ENCODE data around the gene TJP3. TPM values are rescaled to one million over a fixed set of nuclear protein-coding genes. Genes with fewer than 3 reads are reported as not detected.

TJP3 gene
- total and polyA plus RNA-seq, 3 donors from 2014 or later = 37.2 to 125 (median 81.1) TPM

- no peak for DNase-seq
- intact Hi-C loops (cut with DNase I; ENCODE audit: low total_unique reads) = no loop called here
- no peak overlapping the region for H3K4me3 ChIP-seq
- H3K27ac ChIP-seq = no peak overlapping the region
- WGBS, 2 donors = 82 to 97% methylated on average over 12 to 14 of the region's 14 CpGs
- no peaks in the 10 kb centered on the region for H3K27me3 ChIP-seq
- TF ChIP-seq CTCF (IDR thresholded peaks at IDR 0.05) (no peak), POLR2A (IDR thresholded peaks at IDR 0.05) (no peak)
- H3K36me3 ChIP-seq (ENCODE audit: low read depth, missing control alignments) = no peaks in the 10 kb centered on the region
- H3K9me3 ChIP-seq = no peaks in the 10 kb centered on the region
- no peaks in the 10 kb centered on the region for H3K4me1 ChIP-seq
Measured at GRCh38 chr19:3734310-3734600, 26.1 kb downstream of the TJP3 start.

GRCh38 chr19:3736106-3736724 lies 28.0 kb downstream of the TJP3 start:
- intact Hi-C loops (cut with DNase I; ENCODE audit: low total_unique reads) = no loop called here
- Histone ChIP-seq H3K27me3 (no peaks in the 10 kb centered on the region), H3K27ac (no peak overlapping the region), H3K36me3 (ENCODE audit: low read depth, missing control alignments) (no peaks in the 10 kb centered on the region), H3K4me1 (no peaks in the 10 kb centered on the region), H3K9me3 (no peaks in the 10 kb centered on the region), H3K4me3 (no peak overlapping the region)
- no peak for DNase-seq
- WGBS, 2 donors = 85 to 86% methylated on average over 18 to 21 of the region's 21 CpGs
- TF ChIP-seq CTCF (IDR thresholded peaks at IDR 0.05) = no peak
- no peak for TF ChIP-seq POLR2A (IDR thresholded peaks at IDR 0.05)

DNA sequence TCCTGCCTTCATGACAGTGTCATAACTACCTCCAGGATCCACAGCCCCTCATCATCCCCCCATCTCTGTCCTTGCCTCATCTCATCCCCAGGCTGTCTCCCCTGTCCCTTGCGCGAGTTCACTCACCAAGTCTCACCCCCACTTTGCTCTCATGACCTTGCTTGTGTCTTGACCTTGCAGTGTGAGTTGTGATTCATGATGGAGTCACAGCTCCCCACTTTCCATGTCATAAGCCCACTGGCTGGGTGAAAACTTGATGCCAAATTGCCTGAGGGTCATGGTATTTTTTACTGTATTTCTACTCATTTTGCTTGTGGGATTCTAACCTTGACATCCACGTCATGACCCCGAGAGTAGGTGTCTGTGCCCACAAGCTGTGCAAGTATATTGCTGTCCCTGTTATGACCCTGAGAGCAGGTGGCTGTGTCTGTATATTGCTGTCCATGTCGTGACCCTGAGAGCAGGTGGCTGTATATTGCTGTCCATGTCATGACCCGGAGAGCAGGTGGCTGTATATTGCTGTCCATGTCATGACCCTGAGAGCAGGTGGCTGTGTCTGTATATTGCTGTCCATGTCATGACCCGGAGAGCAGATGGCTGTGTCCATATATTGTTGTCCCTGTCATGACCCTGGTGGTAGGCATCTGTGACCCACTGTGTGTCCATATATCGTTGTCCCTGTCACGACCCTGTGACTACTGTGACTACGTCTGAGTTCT lies 29.5 kb downstream of the TJP3 start:
- DNase-seq = no peak
- intact Hi-C loops (cut with DNase I; ENCODE audit: low total_unique reads) = no loop called here
- no peaks in the 10 kb centered on the region for H3K9me3 ChIP-seq
- no peak overlapping the region for H3K4me3 ChIP-seq
- no peaks in the 10 kb centered on the region for H3K36me3 ChIP-seq (ENCODE audit: low read depth, missing control alignments)
- 85 to 88% methylated on average over 10 of the region's 10 CpGs for whole genome bisulfite sequencing, 2 donors
- H3K4me1 ChIP-seq = no peaks in the 10 kb centered on the region
- TF ChIP-seq POLR2A (IDR thresholded peaks at IDR 0.05) (no peak), CTCF (IDR thresholded peaks at IDR 0.05) (no peak)
- H3K27ac ChIP-seq = no peak overlapping the region
- no peaks in the 10 kb centered on the region for H3K27me3 ChIP-seq

DNA sequence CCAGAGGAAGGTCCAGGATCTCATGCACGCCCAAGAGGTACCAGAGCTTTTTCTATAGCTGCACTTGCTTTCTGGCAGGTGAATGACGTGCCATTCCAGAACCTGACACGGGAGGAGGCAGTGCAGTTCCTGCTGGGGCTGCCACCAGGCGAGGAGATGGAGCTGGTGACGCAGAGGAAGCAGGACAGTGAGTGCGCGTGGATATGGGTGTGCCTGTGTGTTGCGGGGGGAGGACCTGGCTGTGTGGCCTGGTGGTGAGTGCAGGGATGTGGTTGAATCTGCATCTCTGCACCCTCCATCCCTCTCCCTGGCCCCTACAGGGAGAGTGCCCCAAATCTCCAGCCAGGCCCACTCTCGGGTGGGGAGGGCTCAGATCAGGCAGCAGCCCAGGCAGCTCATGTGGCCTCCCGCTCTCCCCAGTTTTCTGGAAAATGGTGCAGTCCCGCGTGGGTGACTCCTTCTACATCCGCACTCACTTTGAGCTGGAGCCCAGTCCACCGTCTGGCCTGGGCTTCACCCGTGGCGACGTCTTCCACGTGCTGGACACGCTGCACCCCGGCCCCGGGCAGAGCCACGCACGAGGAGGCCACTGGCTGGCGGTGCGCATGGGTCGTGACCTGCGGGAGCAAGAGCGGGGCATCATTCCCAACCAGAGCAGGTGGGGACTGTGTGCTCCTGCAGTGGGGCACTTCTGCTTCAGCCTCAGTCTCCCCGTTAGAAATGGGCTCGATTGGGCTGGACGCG lies 30.5 kb downstream of the TJP3 start:
- H3K27me3 ChIP-seq = no peaks in the 10 kb centered on the region
- no peaks in the 10 kb centered on the region for H3K36me3 ChIP-seq (ENCODE audit: low read depth, missing control alignments)
- no peaks in the 10 kb centered on the region for H3K4me1 ChIP-seq
- H3K4me3 ChIP-seq = no peak overlapping the region
- TF ChIP-seq POLR2A (IDR thresholded peaks at IDR 0.05) = no peak
- TF ChIP-seq CTCF (IDR thresholded peaks at IDR 0.05) = no peak
- H3K27ac ChIP-seq = no peak overlapping the region
- intact Hi-C loops (cut with DNase I; ENCODE audit: low total_unique reads) = no loop called here
- DNase-seq = no peak
- WGBS, 2 donors = 90 to 91% methylated on average over 27 to 32 of the region's 32 CpGs
- no peaks in the 10 kb centered on the region for H3K9me3 ChIP-seq
